H9 (cell line): Measurements from ENCODE around the gene PLEKHG3. TPM values are rescaled to one million over a fixed set of nuclear protein-coding genes. Genes with fewer than 3 reads are reported as not detected.
A peak's percentile ranks its signal among the peaks of the same experiment; 100 is the strongest.

ENCODE experiments used
- DNase-seq: peaks from one replicate; pipeline ENCODE4 v3.0.0-alpha.2; 2017
- H2AFZ ChIP-seq: one replicate; pipeline ENCODE4 v1.6.1; 2013; ENCODE audit warnings: mild to moderate bottlenecking, low read length, control low read depth, moderate library complexity
- H2AK5ac ChIP-seq: 2 replicates; pipeline ENCODE4 v1.6.1; 2013; ENCODE audit warnings: low read length, control low read depth, mixed read lengths; ENCODE audit not compliant: insufficient read length
- H2BK120ac ChIP-seq: one replicate; pipeline ENCODE4 v1.6.1; 2013; ENCODE audit warnings: low read depth, mild to moderate bottlenecking, low read length, control low read depth, inconsistent platforms; ENCODE audit not compliant: poor library complexity, severe bottlenecking
- H2BK12ac ChIP-seq: 2 replicates; pipeline ENCODE4 v1.6.1; 2013; ENCODE audit warnings: low read length, control low read depth, mixed read lengths, low read depth; ENCODE audit not compliant: insufficient read length
- H2BK15ac ChIP-seq: 2 replicates; pipeline ENCODE4 v1.6.1; 2013; ENCODE audit warnings: low read depth, low read length, control low read depth
- H2BK20ac ChIP-seq: one replicate; pipeline ENCODE4 v1.6.1; 2013; ENCODE audit warnings: low read depth, mild to moderate bottlenecking, low read length, control low read depth, inconsistent platforms; ENCODE audit not compliant: poor library complexity, severe bottlenecking
- H2BK5ac ChIP-seq: 2 replicates; pipeline ENCODE4 v1.6.1; 2013; ENCODE audit warnings: low read length, control low read depth, mixed read lengths; ENCODE audit not compliant: insufficient read length
- H3K14ac ChIP-seq: 2 replicates; pipeline ENCODE4 v1.6.1; 2013; ENCODE audit warnings: low read length, control low read depth; ENCODE audit not compliant: insufficient read depth
- H3K18ac ChIP-seq: 2 replicates; pipeline ENCODE4 v1.6.1; 2013; ENCODE audit warnings: low read depth, mild to moderate bottlenecking, mixed read lengths, low read length, control low read depth; ENCODE audit not compliant: insufficient read length
- H3K23ac ChIP-seq: 2 replicates; pipeline ENCODE4 v1.6.1; 2013; ENCODE audit warnings: low read length, control low read depth, mixed read lengths, low read depth; ENCODE audit not compliant: insufficient read length
- H3K23me2 ChIP-seq: 2 replicates; pipeline ENCODE4 v1.6.1; 2013; ENCODE audit warnings: low read depth, mild to moderate bottlenecking, mixed read lengths, low read length, control low read depth; ENCODE audit not compliant: insufficient read length, poor library complexity, severe bottlenecking
- H3K27ac ChIP-seq: 2 replicates; pipeline ENCODE4 v1.5.1; 2013; ENCODE audit warnings: low read length, control low read depth, mixed read lengths, low read depth; ENCODE audit not compliant: insufficient read length
- H3K27me3 ChIP-seq: 2 replicates; pipeline ENCODE4 v1.6.1; 2013; ENCODE audit warnings: low read length, control low read depth, inconsistent platforms; ENCODE audit not compliant: insufficient read depth
- H3K4ac ChIP-seq: 2 replicates; pipeline ENCODE4 v1.6.1; 2013; ENCODE audit warnings: low read depth, mild to moderate bottlenecking, control low read depth, inconsistent platforms, low read length, moderate library complexity
- H3K4me1 ChIP-seq: 2 replicates; pipeline ENCODE4 v1.6.1; 2013; ENCODE audit warnings: low read length, control low read depth, inconsistent platforms; ENCODE audit not compliant: insufficient read depth
- H3K4me2 ChIP-seq: 2 replicates; pipeline ENCODE4 v1.6.1; 2013; ENCODE audit warnings: low read length, control low read depth, mixed read lengths; ENCODE audit not compliant: insufficient read length, insufficient read depth
- H3K56ac ChIP-seq: 2 replicates; pipeline ENCODE4 v1.6.1; 2013; ENCODE audit warnings: low read depth, mild to moderate bottlenecking, mixed read lengths, low read length, control low read depth; ENCODE audit not compliant: insufficient read length
- H3K79me1 ChIP-seq: 2 replicates; pipeline ENCODE4 v1.6.1; 2013; ENCODE audit warnings: low read depth, mild to moderate bottlenecking, moderate library complexity, low read length, control low read depth, inconsistent platforms; ENCODE audit not compliant: insufficient read depth, poor library complexity, severe bottlenecking
- H3K79me2 ChIP-seq: 2 replicates; pipeline ENCODE4 v1.6.1; 2013; ENCODE audit warnings: low read length, control low read depth, inconsistent platforms; ENCODE audit not compliant: insufficient read depth
- H3K9ac ChIP-seq: 2 replicates; pipeline ENCODE4 v1.6.1; 2013; ENCODE audit warnings: low read length, control low read depth, mixed read lengths; ENCODE audit not compliant: insufficient read length; ENCODE audit errors: extremely low read depth
- H3K9me3 ChIP-seq: one replicate; pipeline ENCODE4 v1.6.1; 2013; ENCODE audit warnings: low read depth, low read length, inconsistent platforms; ENCODE audit not compliant: control insufficient read depth
- H3T11ph ChIP-seq: one replicate; pipeline ENCODE4 v1.6.1; 2013; ENCODE audit warnings: mild to moderate bottlenecking, low read length, control low read depth, inconsistent platforms
- H4K20me1 ChIP-seq: one replicate; pipeline ENCODE4 v1.6.1; 2013; ENCODE audit not compliant: control insufficient read depth, insufficient read length, insufficient read depth
- H4K5ac ChIP-seq: 2 replicates; pipeline ENCODE4 v1.6.1; 2013; ENCODE audit warnings: low read depth, mild to moderate bottlenecking, mixed read lengths, low read length, control low read depth; ENCODE audit not compliant: insufficient read length
- H4K8ac ChIP-seq: replicated peaks from 2 replicates; pipeline ENCODE4 v1.6.1; 2013; ENCODE audit warnings: low read length, control low read depth, mixed read lengths, low read depth; ENCODE audit not compliant: insufficient read length
- H4K91ac ChIP-seq: 2 replicates; pipeline ENCODE4 v1.6.1; 2013; ENCODE audit warnings: low read depth, mild to moderate bottlenecking, moderate library complexity, mixed read lengths, low read length, control low read depth; ENCODE audit not compliant: insufficient read length
- H3K27ac Mint-ChIP-seq, 3 experiments: 2 replicates in 2 of 3; 3 replicates in 1 of 3; pipeline ENCODE4 v1.8.0; 2020 to 2021; ENCODE audit warnings: mixed read lengths in 3 of 3, mild to moderate bottlenecking in 1 of 3, moderate library complexity in 1 of 3
- H3K27me3 Mint-ChIP-seq: 2 replicates; pipeline ENCODE4 v1.8.0; 2021; ENCODE audit warnings: low read depth, mild to moderate bottlenecking, moderate library complexity, mixed read lengths
- H3K36me3 Mint-ChIP-seq, 3 experiments: 2 replicates in 2 of 3; 3 replicates in 1 of 3; pipeline ENCODE4 v1.8.0; 2020 to 2021; ENCODE audit warnings: low read depth in 3 of 3, mixed read lengths in 3 of 3; ENCODE audit not compliant: insufficient read depth in 1 of 3
- H3K4me1 Mint-ChIP-seq, 2 experiments: 2 replicates each; pipeline ENCODE4 v1.8.0; 2020; ENCODE audit warnings: mixed read lengths in 2 of 2
- H3K4me3 Mint-ChIP-seq, 2 experiments: 2 replicates in 1 of 2; 3 replicates in 1 of 2; pipeline ENCODE4 v1.8.0; 2020 to 2021; ENCODE audit warnings: mild to moderate bottlenecking in 2 of 2, mixed read lengths in 2 of 2, moderate library complexity in 1 of 2
- H3K9me3 Mint-ChIP-seq, 2 experiments: 2 replicates in 1 of 2; 3 replicates in 1 of 2; pipeline ENCODE4 v1.8.0; 2020; ENCODE audit warnings: mild to moderate bottlenecking in 2 of 2, mixed read lengths in 2 of 2, moderate library complexity in 1 of 2
- CTCF ChIP-seq: fragments of 200-600 bp; sonication (generic); conservative IDR thresholded peaks from 3 replicates; pipeline ENCODE4 v1.8.0; 2021; ENCODE audit warnings: antibody characterized with exemption, mild to moderate bottlenecking
- WGBS: extraction: QIAGEN DNeasy Blood & Tissue Kit; methylation state at CpG from one replicate; pipeline ENCODE4 v1.1.7; 2013; ENCODE audit warnings: missing lambda C conversion rate, low lambda C conversion rate, mixed read lengths; ENCODE audit not compliant: insufficient read length; ENCODE audit errors: extremely low coverage; 5-methylcytosine and 5-hydroxymethylcytosine counted together
- total RNA-seq: library from RNA; stranded (reverse); gene quantifications from 2 replicates; pipeline ENCODE4 v1.2.1, GENCODE V29; 2021

The PLEKHG3 gene
- total RNA-seq, 1 experiment from 2014 or later, result 48.5 TPM

GRCh38 chr14:64706593-64707193, 2.5 kb downstream of the PLEKHG3 start:
- H4K8ac ChIP-seq, result no peak overlapping the region
- H3K27ac ChIP-seq, result no peak overlapping the region
- Mint-ChIP-seq H3K9me3 (peaks cover 0 to under 1% of the 10 kb centered on the region in 2 experiments; a peak in 1 of 5 replicates), H3K36me3 (peaks cover 8 to 14% (median 13%) of the 10 kb centered on the region in 3 experiments; a peak in 6 of 7 replicates), H3K4me3 (peak overlapping the region; percentile 77 to 87), H3K4me1 (peaks cover 71 to 73% of the 10 kb centered on the region in 2 experiments), H3K27ac (peak overlapping the region in 2 of 3 experiments; percentile 17 to 71; a peak in 3 of 7 replicates), H3K27me3 (peaks cover 5% of the 10 kb centered on the region; the same call in 1 of the 2 replicates)
- no peak overlapping the region for H3K14ac ChIP-seq
- H2BK120ac ChIP-seq, result no peak overlapping the region
- no peak for TF ChIP-seq CTCF
- peak overlapping the region; percentile 93 for H3K4me2 ChIP-seq
- peak; percentile 79 for DNase-seq
- no peak overlapping the region for H3K23ac ChIP-seq
- H3K9ac ChIP-seq, result no peak overlapping the region
- H3K4ac ChIP-seq, result no peak overlapping the region
- no peaks in the 10 kb centered on the region for H3K9me3 ChIP-seq
- no peak overlapping the region for H2AK5ac ChIP-seq
- no peak overlapping the region for H3K18ac ChIP-seq
- peaks cover 18% of the 10 kb centered on the region for H3K4me1 ChIP-seq
- H4K91ac ChIP-seq, result no peak overlapping the region
- no peak overlapping the region for H2BK5ac ChIP-seq
- H3K79me1 ChIP-seq, result no peaks in the 10 kb centered on the region
- H3K23me2 ChIP-seq, result peaks cover 36% of the 10 kb centered on the region
- no peak overlapping the region for H2BK20ac ChIP-seq
- no peaks in the 10 kb centered on the region for H4K20me1 ChIP-seq
- H2AFZ ChIP-seq, result no peak overlapping the region
- H3T11ph ChIP-seq, result no peak overlapping the region
- H3K27me3 ChIP-seq, result no peaks in the 10 kb centered on the region
- no peak overlapping the region for H3K56ac ChIP-seq
- no CpG with 5 or more reads among the region's 14 CpGs for WGBS
- peaks cover 19% of the 10 kb centered on the region; the same call in 1 of the 2 replicates for H3K79me2 ChIP-seq
- H2BK15ac ChIP-seq, result no peak overlapping the region
- H4K5ac ChIP-seq, result no peak overlapping the region
- no peak overlapping the region for H2BK12ac ChIP-seq
